Hepatocyte (in vitro differentiated cells): ENCODE results near the gene IRF7.

Experiments
- CTCF ChIP-seq: fragments of 200-600 bp; sonication (generic); IDR thresholded peaks from 2 replicates; pipeline ENCODE4 v1.5.1; 2016; ENCODE audit warnings: antibody characterized with exemption, mild to moderate bottlenecking; ENCODE audit not compliant: poor library complexity
- EZH2 ChIP-seq: fragments of 200-600 bp; sonication (generic); IDR thresholded peaks from 2 replicates; pipeline ENCODE4 v1.6.1; 2016; ENCODE audit warnings: antibody characterized with exemption, mild to moderate bottlenecking, borderline replicate concordance
- EZH2phosphoT487 ChIP-seq: fragments of 200-600 bp; sonication (generic); IDR thresholded peaks from one replicate; pipeline ENCODE4 v1.6.1; 2018; ENCODE audit warnings: antibody characterized with exemption, mild to moderate bottlenecking, low read depth, moderate library complexity; ENCODE audit not compliant: unreplicated experiment, severe bottlenecking

GRCh38 chr11:581342-581741 lies 34.4 kb downstream of the IRF7 start:
- TF ChIP-seq CTCF (no peak), EZH2phosphoT487 (no peak), EZH2 (no peak)
